Measurements from ENCODE around the gene C16orf89.

- TF ChIP-seq CTCF (IDR thresholded peaks at IDR 0.05): no peak
- TF ChIP-seq EZH2 (IDR thresholded peaks at IDR 0.05; ENCODE audit: borderline replicate concordance, insufficient read depth, low read depth, low read length, poor library complexity, severe bottlenecking): no peak
These were observed 10.6 kb downstream of the C16orf89 start for GRCh38 chr16:5054876-5055865.

Measured in B cell (primary cell).